GM18870 (cell line): ENCODE data around the gene SGCB.
"Not testable (repeated sequence)": the region's sequence is repeated elsewhere in the genome, so short reads cannot be mapped to it uniquely, and the experiment has no call there.

Source experiments
- ATAC-seq: cut with Tn5 transposase; IDR thresholded peaks from one replicate; pipeline ENCODE4 v1.9.1; 2021; ENCODE audit warnings: moderate library complexity; ENCODE audit not compliant: unreplicated experiment

The SGCB gene

GRCh38 chr4:52038103-52038912 lies at the start of gene SGCB:
SGCB (minus strand) TSS chr4:52038299; CDS start chr4:52038259, 40 bp downstream.
- ATAC-seq = peak; percentile 47

GRCh38 chr4:52086425-52086824 lies 48.3 kb upstream of the SGCB start:
- ATAC-seq = not testable (repeated sequence)

- ATAC-seq = no peak
These were observed 43.1 kb upstream of the SGCB start for GRCh38 chr4:52081216-52081615.

GRCh38 chr4:52079659-52080058 lies 41.6 kb upstream of the SGCB start:
- no peak for ATAC-seq

- no peak for ATAC-seq
These were observed 38.6 kb upstream of the SGCB start for GRCh38 chr4:52076731-52077130.

- no peak for ATAC-seq
These were observed 33.9 kb upstream of the SGCB start for GRCh38 chr4:52071791-52072546.

- ATAC-seq = no peak
These were observed 31.5 kb upstream of the SGCB start for GRCh38 chr4:52069571-52069970.

- ATAC-seq = no peak
These were observed 21.3 kb upstream of the SGCB start for GRCh38 chr4:52059372-52059771.

- ATAC-seq = no peak
These were observed 20.2 kb upstream of the SGCB start for GRCh38 chr4:52058275-52058674.

GRCh38 chr4:52057196-52057595 lies 19.1 kb upstream of the SGCB start:
- ATAC-seq = no peak

- no peak for ATAC-seq
These were observed 16.2 kb upstream of the SGCB start for GRCh38 chr4:52054254-52054653.

- peak; percentile 62 for ATAC-seq
These were observed 14.3 kb upstream of the SGCB start for GRCh38 chr4:52052475-52052780.

- ATAC-seq = peak; percentile 35
These were observed 13.7 kb upstream of the SGCB start for GRCh38 chr4:52051615-52052474.

- ATAC-seq = peak; percentile 31
These were observed 13.1 kb upstream of the SGCB start, which contains the start of gene SPATA18 for GRCh38 chr4:52051213-52051614. SPATA18 (plus strand) TSS chr4:52051304; CDS start chr4:52051705, 401 bp downstream.

GRCh38 chr4:52049266-52049665 lies 11.2 kb upstream of the SGCB start:
- ATAC-seq = no peak

GRCh38 chr4:52045028-52045427 lies 6.9 kb upstream of the SGCB start:
- ATAC-seq = no peak

GRCh38 chr4:52037689-52038102 lies 403 bp downstream of the SGCB start:
- peak; percentile 55 for ATAC-seq

GRCh38 chr4:52036886-52037530 lies 1.1 kb downstream of the SGCB start:
- no peak for ATAC-seq

GRCh38 chr4:52035190-52035589 lies 2.9 kb downstream of the SGCB start:
- ATAC-seq = no peak

- ATAC-seq = no peak
These were observed 6.1 kb downstream of the SGCB start for GRCh38 chr4:52032005-52032404.

GRCh38 chr4:52028970-52029369 lies 9.1 kb downstream of the SGCB start:
- no peak for ATAC-seq
